Dermis microvascular lymphatic vessel endothelial cell (primary cell): ENCODE results near the gene CLDN17. TPM values are rescaled to one million over a fixed set of nuclear protein-coding genes. Genes with fewer than 3 reads are reported as not detected.

Source experiments
- DNase-seq, 2 donors: peaks; one replicate each; pipeline versions ENCODE4 v3.0.0 to v3.0.0-alpha.2; 2010; ENCODE audit warnings: low read depth in 2 of 2
- total RNA-seq: library from RNA; depleted of rRNA; stranded (reverse); fragments of >200 nt; gene quantifications from 2 replicates; pipeline ENCODE4 v1.2.1, GENCODE V29; 2014

Gene CLDN17, protein sequence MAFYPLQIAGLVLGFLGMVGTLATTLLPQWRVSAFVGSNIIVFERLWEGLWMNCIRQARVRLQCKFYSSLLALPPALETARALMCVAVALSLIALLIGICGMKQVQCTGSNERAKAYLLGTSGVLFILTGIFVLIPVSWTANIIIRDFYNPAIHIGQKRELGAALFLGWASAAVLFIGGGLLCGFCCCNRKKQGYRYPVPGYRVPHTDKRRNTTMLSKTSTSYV
- not detected in 2 replicates for total RNA-seq

DNA sequence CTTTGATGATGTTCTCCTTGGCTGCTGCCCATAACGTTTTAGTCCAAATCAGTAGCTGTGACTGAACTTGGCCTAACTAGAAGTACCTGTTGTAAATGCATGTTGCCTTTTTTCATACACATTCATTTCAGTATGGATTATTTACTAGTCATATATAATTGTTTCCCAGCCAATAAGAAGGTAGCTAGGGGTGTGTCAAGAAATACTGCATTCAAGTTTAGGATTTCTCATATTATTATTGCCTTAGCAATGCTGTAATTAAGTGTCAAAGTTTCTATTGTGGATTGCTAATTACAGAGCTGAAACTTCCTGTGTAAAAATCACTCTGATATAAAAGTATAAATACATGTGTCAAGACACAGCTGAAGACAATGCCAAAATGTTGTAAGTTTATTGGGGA is at the start of gene CLDN17:
Gene CLDN17, minus strand, starts transcription at position 101 of the 400 bp plus-strand sequence. CDS start 188 bp downstream, outside the sequence.
- no peak for DNase-seq

DNA sequence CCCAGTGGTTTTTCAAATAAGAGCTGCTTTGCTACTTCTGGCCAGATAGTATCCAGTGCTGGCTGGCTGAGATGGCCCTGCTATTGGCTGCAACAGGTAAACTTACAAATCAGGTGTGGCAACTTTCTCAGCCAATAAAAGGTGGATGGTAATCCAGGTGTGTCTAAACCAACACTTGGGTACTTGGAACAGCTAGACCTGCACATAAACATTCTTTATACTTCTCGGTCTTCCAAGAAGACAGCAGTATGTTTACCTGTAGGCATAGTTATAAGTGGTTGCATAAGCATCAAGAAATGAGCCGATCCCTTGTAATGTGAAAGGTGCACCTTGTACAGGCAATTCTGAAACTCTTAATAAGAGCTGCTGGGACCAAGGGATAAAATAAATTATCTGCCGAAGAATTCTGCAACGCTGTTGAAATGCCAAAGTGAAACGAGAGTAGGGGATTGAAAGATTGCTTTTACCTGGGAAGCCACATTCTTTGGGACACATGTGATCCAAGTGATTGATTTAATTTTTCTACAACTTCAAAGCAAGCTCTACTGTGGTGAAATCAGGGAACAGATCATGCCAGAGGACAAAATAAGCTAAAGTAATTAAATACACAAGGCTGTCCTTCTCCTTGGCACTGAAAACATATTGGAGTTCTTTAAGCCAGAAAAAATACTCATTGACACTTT is 49.6 kb upstream of the CLDN17 start, which contains the start of gene CLDN8:
Gene CLDN8, minus strand, starts transcription at position 57 of the 683 bp plus-strand sequence. CDS start 172 bp downstream, outside the sequence.
- no peak for DNase-seq

DNA sequence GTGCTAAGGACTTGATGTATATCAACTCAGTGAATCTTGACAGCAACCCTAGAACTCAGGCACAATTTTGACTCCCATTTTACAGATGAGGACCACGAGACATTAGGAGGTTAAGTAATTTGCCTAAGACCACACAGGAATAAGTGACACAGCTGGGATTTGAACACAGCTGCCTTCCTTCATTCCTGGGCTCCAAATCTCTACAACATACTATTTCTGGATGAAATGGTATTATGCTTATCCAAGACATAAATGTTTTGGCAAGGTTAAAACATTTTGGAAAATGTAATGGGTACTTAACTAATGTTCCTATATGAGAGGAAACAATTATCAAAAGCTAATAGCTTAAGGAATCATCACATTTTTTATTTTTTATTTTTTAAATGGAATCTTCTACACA is 44.5 kb upstream of the CLDN17 start:
- no peak for DNase-seq

DNA sequence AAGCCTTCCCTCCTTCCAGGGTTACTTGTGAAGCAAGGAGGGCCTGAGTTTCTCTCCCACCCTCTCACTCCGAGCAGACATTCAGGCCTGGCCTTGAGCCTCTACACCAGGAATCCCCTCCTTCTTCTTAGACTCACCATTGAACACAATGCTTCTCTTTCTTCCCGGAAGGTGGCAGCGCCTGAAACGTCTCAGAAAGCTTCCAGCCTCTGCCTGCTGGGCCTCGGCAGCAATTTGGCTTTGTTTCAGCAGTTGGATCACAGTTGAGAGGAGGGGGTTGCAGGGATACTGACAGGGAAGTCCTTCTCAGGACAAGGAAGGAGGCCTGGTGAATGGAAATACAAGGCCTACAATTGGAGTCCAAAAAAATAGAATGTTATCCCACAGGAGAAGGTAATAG is 43.0 kb upstream of the CLDN17 start:
- DNase-seq: no peak

DNA sequence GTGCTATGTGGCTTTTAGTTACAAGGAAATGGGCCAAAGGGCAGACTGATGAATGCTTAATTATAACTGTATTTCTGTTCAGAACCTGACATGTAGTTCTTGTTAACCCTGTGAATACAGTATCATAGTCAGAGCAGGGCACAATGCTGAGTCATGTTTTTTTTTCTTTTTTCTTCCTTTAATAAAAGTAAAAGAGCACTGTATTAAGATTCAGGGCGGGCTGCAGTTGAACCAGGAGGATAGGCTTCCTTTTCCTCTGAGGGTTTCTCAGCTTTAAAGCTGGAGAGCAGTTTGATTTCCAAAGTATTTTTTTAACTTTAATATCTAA is 40.6 kb upstream of the CLDN17 start:
- DNase-seq: no peak

DNA sequence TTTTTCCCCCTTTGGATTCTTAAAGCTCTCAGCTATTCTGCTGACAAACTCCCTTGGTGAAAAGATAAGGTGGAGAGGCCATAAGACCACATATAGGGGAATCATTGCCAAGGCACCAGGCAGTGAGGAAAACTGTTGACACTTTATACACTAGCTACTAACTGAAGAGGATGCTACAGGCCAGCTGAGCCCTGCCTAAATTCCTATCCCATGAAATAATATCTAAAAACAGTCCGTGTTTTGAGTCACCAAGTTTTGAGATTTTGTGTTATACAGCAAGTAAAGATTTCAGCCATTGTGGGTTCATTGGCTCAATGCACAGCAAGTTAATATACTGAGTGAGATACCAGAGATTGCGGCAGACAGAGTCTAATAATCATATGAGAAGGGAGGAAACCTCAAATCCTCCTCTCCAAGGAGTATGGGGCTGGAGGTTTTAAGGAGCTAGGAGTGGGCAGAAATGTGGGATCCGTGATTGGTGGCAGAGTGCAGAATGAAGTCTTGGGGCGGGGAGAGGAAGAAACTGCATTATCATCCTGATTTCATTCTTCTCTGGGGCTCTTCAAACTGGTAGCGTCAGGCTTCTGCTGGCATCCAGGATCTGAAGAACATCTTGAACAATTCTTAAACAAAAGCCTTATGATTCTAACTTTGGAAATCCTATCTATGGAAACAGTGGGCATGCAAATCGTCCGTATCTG is 40.1 kb upstream of the CLDN17 start:
- no peak for DNase-seq

DNA sequence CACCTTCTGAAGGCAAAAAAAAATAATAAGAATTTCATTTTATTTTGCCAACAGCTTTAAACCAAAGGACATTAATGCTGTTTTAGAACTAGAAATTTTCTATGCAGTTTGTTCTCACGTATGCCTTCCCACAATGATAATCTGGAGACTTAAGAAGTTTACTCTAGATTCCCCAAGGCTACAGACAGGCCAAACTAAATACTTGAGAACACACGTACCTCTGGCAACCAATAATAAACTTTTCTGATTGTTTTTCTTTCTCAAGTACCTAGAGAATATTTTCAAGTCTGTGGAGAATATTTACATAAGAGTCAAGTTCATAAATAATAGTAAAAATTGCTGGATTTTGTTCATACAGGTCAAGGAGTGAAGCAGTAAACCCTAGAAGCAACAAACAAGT is 33.4 kb upstream of the CLDN17 start:
- no peak for DNase-seq

DNA sequence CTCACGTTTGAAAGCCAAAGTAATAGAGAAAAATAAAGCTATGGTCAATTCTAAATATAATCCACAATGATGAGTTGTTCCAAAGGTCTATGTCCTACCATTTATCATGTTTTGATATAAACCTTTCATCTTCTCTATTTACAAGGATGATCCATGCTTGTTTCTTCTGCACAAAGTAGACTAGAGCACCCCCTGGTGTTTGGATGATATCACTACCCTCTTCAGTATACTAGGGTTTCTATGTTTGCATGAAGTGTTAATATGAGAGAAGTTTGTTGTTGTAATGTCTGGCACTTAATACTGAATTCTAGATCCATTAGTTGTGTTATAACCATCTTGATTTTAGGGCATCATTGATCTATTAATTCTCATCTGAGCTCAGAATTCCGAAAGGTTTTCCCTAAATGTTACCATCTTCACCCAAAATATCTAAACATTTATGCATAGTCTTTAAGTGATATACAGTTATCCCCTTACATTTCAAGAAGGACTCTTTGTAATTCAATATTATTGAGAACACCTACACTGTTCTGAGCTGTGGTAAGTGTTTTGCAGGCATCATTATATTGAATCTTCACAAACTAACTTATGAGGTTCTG is 28.2 kb upstream of the CLDN17 start:
- no peak for DNase-seq

DNA sequence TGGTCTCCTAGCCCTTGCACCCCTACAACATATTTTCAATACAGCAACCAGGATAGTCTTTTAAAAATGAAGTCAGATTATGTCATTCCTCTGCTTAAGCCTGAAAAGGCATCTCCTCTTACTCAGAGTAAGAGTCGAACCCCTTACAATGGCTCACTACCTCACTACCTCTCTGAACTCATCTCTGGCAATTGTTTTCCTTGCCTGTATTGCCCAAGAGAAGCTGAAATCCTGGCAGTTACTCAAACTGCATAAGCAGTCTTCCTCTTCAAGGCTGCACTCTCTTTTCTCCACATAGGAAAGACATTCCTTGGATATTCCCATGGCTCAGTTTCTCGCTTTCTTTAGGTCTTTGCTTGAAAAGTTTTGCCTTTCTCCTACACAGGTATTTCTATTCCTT is 26.6 kb upstream of the CLDN17 start:
- no peak for DNase-seq

DNA sequence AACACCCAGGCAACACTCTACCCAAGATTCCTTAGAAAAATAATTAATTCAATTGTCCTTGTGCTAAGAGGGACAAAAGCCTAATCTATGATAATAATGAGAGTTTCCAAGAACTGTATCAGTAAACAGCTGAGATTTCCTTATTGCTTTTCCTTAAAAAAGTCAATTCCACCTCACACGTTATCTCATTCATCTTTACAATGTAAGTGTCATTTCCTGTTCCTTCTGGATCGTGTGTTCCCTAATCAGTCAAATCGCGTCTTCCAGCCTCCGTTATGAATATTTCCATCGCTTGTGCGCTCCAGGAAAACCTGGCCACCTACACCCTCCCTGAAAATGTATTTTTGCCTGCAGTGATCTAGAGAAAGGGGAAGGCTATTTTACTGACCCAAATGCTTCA is 23.9 kb upstream of the CLDN17 start:
- no peak for DNase-seq

DNA sequence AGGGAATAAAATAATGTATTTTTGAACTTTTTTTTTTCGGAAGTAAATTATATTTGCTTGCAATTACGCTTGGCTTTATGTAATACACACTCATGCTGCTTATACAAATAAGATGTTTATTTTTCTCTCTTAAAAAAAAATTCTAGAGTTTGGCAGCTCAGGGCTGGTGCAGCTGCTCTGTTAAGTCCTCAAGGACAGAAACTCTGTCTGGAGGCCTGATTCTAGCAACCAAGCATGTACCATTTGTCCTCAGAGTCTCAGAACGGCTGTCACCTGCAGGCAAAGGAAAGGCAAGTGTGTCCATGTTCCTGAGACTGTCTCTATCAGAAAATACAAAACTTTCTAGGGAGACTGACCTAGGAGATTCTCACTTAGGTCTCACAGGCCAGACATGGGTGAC is 23.2 kb upstream of the CLDN17 start:
- no peak for DNase-seq

DNA sequence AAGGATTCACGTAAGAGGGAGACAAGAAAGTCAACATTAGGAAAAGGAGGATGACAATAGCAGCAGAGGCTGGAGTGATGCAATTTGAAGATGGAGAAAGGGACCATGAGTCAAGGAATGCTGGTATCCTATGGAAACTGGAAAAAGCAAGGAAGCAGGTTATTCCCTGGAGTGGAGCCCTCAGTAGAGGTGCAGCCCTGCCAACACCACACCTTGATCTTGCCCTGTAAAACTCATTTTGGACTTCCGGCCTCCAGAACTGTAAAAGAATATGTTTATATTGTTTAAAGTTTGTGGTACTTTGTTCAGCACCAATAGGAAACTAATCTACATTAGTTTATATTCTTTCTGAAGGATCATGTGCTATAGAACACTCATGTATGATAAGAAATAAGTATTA is 19.6 kb upstream of the CLDN17 start:
- DNase-seq: no peak

DNA sequence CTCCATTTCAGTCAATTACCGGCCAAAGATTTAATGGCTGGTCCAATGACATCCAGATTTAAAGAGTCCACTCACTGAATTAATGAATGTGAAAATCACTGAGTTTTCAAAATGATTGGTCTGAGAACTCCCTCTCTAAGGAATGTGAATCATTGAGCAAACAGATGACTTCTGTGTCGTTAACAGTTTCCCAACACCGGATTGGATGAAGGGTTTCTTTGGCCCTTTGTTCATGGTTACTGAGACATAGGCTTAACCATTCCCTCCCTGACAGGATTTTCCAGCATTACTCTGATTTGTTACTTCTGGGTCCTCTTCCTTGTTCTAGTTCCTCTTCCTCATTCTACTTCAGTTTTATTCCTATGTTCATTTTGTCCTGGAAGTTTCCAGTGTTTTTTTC is 1.5 kb upstream of the CLDN17 start:
- DNase-seq: no peak

DNA sequence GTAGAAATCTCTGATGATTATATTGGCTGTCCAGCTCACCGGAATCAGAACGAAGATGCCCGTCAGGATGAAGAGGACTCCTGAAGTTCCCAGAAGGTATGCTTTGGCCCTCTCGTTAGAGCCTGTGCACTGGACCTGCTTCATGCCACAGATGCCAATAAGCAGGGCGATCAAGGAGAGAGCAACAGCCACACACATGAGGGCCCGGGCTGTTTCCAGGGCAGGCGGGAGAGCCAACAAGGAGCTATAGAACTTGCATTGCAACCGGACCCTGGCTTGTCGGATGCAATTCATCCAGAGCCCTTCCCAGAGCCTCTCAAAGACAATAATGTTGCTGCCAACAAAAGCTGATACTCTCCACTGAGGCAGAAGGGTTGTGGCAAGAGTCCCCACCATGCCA is 434 bp downstream of the CLDN17 start:
- no peak for DNase-seq

DNA sequence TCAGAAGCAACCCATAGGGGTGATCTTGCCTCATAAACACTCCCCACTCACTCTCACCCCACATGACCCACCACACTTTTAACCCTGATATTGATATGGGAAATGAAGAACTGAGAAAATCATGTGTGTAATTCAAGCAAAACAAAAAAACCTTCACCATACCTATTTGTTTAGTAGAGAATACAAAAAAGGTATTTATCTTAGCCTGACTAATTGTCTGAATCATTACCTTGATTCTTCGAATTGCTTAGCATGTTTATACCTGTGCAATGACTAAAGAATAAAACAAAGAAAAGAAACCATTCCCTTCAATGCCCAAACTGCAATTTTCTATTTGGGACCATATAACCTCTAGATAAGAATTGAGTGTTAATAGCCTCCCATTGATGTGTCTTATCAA is 1.8 kb downstream of the CLDN17 start:
- DNase-seq: no peak

DNA sequence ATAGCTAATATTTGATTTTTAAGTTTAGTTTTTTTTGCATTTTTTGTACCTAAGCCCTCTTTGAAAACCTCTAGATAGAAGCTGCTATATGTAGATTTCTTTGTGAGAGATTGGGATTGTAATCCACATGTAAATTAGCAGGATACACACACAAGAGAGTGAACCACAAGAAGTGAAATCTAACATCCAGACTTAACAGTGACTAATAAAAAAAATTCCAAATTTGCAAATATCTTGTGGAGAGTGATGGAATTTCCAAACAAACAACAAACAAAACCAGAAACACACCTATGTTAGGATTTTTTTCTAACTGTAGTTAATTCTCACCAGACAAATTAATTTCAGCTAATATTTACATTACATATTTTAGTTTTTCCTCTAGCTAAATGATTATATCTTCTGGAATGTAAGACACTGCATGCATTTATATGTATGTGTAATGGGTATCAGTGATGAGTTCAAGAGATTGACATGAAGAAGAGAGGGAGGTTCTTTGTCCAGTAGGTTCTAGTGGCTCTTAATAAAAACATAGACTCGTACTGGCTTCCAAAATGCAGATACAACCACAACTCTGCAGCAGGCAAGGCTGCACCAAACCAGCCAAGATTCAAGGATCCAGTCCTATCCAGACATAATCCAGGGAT is 12.8 kb downstream of the CLDN17 start:
- DNase-seq: no peak

DNA sequence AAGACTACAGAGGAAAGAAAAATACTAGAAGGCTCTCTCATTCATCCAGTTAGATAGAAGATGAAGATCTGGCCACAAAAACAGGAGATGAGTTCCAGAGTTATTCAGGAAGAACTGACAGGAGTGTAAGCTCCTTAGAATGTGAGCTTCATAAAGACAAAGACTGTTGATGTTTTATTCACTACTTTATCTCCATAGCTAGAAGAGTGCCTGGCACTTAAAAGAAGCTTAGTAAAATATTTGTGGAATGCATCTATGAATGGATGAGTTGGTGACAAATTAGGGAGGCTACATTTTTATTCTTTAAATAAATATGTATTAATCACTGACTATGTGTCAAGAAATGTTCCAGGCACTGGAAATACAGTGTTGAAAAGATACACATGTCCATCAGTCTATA is 13.8 kb downstream of the CLDN17 start:
- DNase-seq: no peak

DNA sequence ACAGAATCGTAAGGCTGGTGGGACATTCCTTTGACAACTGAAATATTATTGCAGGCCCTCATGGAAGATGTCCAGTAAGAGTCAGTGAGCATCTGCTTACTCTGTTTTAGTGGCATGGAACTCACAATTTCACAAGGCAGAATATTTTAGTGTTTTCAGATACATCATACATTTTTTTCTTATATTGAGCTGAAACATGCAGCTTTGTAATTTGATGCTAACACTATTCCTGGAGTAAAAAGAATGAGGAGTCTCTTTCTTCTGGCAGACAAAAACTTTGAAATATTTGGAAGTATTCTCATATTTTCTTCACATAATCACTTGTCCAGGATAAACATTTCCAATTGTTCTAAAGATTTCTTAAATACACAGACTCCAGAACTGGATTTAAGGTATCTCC is 17.7 kb downstream of the CLDN17 start:
- no peak for DNase-seq

DNA sequence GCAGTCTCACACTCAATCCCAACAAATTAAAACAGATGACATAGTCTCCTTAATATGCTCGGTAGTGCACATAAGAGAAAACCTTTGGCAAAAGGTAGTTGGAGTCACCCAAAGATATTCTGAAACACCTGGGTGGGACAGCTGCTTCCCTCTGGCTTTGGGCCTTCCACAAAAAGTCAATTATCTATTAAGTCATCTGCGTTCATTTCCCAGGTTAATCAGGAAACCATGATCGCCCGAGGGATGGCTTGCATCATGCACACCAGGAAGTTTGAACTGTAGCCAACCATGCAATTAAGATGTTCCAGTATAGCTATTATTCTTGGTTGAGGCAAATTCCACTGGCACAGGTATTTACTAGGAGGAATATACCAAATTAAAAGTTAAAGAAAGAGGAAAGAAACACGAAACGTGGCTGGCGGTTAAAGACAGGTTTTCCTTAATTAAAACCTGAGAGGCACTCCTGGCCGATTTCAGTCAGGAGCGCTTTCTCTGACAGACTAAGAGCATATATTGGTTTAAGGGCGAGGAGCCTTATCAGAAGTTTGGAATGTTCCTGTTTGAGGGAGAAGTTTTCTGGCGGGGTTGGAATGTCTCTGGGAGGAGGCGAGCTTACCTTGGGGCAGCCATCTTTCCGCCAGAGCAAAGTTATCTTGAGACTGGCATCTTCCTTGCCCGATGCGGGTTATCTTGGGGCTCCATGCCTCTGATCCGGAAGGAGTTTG is 19.9 kb downstream of the CLDN17 start:
- DNase-seq: no peak

DNA sequence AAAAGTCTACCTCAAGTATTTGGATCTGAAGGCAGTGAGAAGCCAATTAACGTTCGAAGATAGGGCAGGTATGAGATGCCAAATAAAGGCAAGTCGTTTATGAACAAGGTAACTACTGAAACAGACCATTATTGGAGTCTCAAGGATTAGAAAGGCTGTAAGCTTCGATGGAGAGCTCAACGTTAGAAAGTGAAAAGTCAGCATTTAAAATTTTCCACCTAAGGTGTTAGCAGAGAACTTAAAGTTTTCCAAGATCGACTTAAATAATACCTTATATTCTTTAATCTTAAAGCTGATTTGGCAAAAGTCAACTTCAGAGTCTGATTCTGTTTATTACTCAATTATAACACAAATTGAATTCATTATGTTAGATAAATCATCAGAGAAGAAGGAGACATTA is 28.1 kb downstream of the CLDN17 start:
- DNase-seq: no peak

DNA sequence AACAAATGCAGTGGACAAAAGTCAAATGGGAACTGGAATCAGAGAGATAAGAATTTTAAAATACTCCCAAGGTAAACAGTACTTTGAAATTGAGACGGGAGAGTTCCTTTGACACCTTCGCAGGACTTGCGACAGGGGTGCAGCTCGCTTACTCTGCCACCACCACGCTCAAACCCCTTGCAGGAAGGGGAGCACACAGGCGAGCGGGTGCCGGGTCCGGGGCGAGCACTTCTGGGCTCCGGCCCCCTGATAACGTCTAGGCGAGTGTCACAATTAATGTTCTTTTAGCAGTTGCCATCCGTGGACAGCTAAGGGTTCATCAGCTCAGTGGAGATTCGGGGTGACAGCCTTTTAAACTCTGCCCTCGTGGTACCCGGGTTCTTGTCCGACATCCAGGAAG is 37.4 kb downstream of the CLDN17 start:
- no peak for DNase-seq
